CD4-positive, alpha-beta T cell treated with Interleukin-21 for 1 hour (primary cell): ENCODE measurements around the gene MRPS7.
"Not testable (repeated sequence)": the region's sequence is repeated elsewhere in the genome, so short reads cannot be mapped to it uniquely, and the experiment has no call there.

ENCODE experiments used
- DNase-seq: peaks from one replicate; pipeline ENCODE4 v3.0.0-alpha.2; 2020

The MRPS7 gene

GRCh38 chr17:75244133-75244866 is 17.4 kb upstream of the MRPS7 start:
- no peak for DNase-seq

- DNase-seq: no peak
Measured at GRCh38 chr17:75245011-75245410, 16.7 kb upstream of the MRPS7 start.

GRCh38 chr17:75246404-75246803 is 15.3 kb upstream of the MRPS7 start:
- DNase-seq: no peak

GRCh38 chr17:75249564-75249963 is 12.1 kb upstream of the MRPS7 start:
- DNase-seq: no peak

GRCh38 chr17:75250009-75250471 is 11.6 kb upstream of the MRPS7 start:
- peak; percentile 58 for DNase-seq

- no peak for DNase-seq
Measured at GRCh38 chr17:75252039-75252816, 9.5 kb upstream of the MRPS7 start.

GRCh38 chr17:75255954-75256698 is 5.6 kb upstream of the MRPS7 start:
- not testable (repeated sequence) for DNase-seq

- not testable (repeated sequence) for DNase-seq
Measured at GRCh38 chr17:75257228-75257627, 4.5 kb upstream of the MRPS7 start.

- DNase-seq: peak; percentile 65
Measured at GRCh38 chr17:75260641-75261335, 891 bp upstream of the MRPS7 start.

- no peak for DNase-seq
Measured at GRCh38 chr17:75262112-75262606, 480 bp downstream of the MRPS7 start.

GRCh38 chr17:75263055-75263454 is 1.4 kb downstream of the MRPS7 start:
- no peak for DNase-seq

GRCh38 chr17:75265614-75266315 is 4.1 kb downstream of the MRPS7 start:
- DNase-seq: no peak

GRCh38 chr17:75266316-75267152 is 4.9 kb downstream of the MRPS7 start:
- no peak for DNase-seq

GRCh38 chr17:75267153-75267410 is 5.4 kb downstream of the MRPS7 start:
- DNase-seq: no peak

GRCh38 chr17:75267411-75268232 is 5.9 kb downstream of the MRPS7 start:
- DNase-seq: no peak

- no peak for DNase-seq
Measured at GRCh38 chr17:75269844-75270217, 8.2 kb downstream of the MRPS7 start.

GRCh38 chr17:75270218-75270965 is 8.7 kb downstream of the MRPS7 start:
- DNase-seq: peak; percentile 52

GRCh38 chr17:75270966-75271232 is 9.2 kb downstream of the MRPS7 start, which contains the start of gene MIF4GD:
Gene MIF4GD (minus strand): TSS chr17:75271231. CDS start chr17:75270195, 1,036 bp downstream.
- no peak for DNase-seq

- DNase-seq: peak; percentile 89
Measured at GRCh38 chr17:75271233-75271954, 9.7 kb downstream of the MRPS7 start.
